Measurements from ENCODE around the gene RAB6B.

RAB6B gene

DNA sequence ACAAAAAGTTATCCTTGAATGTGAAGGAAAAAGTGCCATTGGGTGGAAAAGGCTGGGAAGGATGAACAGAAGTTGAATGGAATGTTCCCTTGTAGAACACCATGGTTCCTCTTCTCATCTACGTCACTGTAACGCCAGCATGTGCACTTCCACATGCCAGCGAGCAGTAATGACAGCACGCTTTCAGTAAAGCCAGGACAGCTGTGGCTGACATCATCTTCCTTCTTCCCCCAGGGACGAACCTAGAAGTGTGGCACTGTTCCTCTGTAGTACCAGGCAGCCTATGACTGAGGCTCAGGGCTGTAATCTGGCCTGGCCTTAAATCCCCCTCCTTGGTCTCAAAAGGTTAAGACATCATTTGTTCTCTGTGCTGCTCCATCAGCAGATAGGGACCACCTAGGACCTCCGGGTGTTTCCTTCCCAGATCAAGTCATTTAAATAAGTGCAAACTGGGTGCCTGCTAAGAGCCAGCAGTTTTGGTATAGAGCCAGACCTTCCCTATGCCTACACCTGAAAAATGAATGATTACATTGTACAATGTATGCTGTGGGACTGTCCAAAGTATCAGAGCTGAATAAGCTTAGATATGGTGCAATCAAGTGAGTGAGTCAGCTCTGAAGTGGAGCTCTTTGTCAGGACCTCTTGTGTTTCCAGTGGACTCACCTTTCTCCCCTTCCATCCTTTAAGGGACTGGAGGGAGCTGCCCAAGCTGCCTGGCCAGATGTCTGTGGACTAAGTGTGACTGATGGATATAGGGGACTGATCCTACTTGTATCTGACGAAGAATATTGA, 95.7 kb downstream of the RAB6B start:
- peak; percentile 59 for DNase-seq (ENCODE audit: low read depth)
- no peak overlapping the region for H3K4me3 ChIP-seq (ENCODE audit: low read depth, low read length)
- TF ChIP-seq POLR2A (IDR thresholded peaks at IDR 0.05; ENCODE audit: extremely low read depth, insufficient read length) (no peak), MYC (IDR thresholded peaks at IDR 0.05; ENCODE audit: low read depth, low read length) (peak; percentile 49; the same call in 1 of the 2 replicates)
- TF ChIP-seq, protein P1, sequence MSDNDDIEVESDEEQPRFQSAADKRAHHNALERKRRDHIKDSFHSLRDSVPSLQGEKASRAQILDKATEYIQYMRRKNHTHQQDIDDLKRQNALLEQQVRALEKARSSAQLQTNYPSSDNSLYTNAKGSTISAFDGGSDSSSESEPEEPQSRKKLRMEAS (IDR thresholded peaks at IDR 0.05; ENCODE audit: low read depth, low read length) = peak; percentile 80
- TF ChIP-seq, protein P2, sequence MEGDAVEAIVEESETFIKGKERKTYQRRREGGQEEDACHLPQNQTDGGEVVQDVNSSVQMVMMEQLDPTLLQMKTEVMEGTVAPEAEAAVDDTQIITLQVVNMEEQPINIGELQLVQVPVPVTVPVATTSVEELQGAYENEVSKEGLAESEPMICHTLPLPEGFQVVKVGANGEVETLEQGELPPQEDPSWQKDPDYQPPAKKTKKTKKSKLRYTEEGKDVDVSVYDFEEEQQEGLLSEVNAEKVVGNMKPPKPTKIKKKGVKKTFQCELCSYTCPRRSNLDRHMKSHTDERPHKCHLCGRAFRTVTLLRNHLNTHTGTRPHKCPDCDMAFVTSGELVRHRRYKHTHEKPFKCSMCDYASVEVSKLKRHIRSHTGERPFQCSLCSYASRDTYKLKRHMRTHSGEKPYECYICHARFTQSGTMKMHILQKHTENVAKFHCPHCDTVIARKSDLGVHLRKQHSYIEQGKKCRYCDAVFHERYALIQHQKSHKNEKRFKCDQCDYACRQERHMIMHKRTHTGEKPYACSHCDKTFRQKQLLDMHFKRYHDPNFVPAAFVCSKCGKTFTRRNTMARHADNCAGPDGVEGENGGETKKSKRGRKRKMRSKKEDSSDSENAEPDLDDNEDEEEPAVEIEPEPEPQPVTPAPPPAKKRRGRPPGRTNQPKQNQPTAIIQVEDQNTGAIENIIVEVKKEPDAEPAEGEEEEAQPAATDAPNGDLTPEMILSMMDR (IDR thresholded peaks at IDR 0.05; ENCODE audit: low read depth, low read length) = no peak

DNA sequence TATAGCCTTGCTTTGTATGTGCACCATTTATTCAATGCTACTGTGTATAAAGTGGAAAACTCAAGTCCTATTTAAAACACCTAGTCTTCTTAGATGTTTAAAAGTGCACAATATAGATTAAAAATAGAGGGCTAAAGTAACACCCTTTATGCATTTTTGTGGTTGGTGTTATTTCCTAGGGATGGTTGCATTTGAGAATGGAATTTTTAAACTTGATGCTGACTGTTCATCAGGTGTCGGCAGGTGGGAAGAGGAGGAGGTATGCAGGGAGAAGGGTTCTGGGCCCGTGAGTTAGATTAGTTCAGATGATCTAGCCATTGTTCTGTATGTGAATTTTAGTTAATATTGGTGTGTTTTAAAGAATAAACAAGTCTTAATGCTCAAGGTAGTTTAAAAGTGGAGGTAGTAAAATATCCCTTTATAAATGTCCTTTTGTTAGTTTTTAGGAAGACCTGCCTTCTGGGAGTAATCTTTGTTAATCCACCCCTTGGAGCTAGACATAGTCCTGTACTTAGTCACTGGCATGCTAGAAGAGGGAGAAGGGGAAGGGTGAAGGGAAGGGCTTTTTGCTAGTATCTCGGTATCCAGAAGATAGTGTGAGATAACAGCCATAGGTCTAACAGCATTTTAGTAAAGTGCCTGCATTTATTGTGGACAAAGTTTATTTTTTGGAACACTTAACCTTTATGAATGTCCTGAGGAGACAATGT, 98.1 kb downstream of the RAB6B start:
- no peak overlapping the region for H3K4me3 ChIP-seq (ENCODE audit: low read depth, low read length)
- no peak for DNase-seq (ENCODE audit: low read depth)
- TF ChIP-seq, protein P2 (IDR thresholded peaks at IDR 0.05; ENCODE audit: low read depth, low read length) = no peak
- TF ChIP-seq MYC (IDR thresholded peaks at IDR 0.05; ENCODE audit: low read depth, low read length) (no peak), POLR2A (IDR thresholded peaks at IDR 0.05; ENCODE audit: extremely low read depth, insufficient read length) (no peak)
- TF ChIP-seq, protein P1 (IDR thresholded peaks at IDR 0.05; ENCODE audit: low read depth, low read length) = no peak

DNA sequence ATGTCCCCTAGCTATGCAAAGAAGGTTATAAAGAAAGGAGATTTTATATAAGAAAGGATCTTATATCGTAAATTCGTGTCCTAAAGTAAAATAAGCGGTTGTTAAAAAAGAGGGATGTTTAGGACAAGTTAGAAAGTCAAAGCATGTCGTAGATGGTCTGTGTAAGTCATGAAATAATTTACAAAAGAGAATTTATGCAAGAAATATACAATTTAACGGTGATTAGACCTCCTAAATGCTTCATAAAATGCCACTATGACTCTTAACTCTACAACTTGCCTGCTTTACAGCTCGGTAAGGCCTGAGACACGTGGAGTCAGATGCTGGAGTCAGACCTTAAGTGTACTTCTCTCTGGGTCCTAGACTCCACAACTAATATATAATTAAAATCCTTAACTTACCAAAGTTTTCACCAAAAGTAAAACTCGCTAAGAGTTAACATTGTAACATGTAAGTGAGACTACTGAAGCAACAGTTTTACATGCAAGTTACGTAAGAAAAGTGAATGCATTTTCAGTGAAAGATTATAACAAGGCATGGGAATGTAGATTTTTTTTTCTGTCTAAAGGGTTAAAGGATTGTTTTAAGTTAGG, 103.4 kb downstream of the RAB6B start:
- peak; percentile 37 for DNase-seq (ENCODE audit: low read depth)
- no peak overlapping the region for H3K4me3 ChIP-seq (ENCODE audit: low read depth, low read length)
- TF ChIP-seq MYC (IDR thresholded peaks at IDR 0.05; ENCODE audit: low read depth, low read length) = no peak

DNA sequence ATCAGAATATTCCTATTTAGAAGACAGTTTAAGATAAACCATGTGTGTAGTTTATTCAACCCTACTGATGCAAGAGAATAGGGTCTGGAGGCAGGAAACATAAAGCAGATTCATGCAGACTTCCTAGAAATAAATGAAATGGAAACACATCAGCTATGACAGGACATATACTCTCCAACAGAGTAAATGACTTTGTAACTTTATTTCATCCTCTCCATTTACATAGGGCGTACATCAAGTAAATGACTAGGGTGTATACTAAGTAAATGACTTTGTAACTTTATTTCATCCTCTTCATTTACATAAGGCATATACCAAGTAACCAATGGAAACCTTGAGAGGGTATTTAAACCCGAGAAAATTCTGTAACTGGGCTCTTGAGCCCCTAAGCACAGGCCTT, 107.7 kb downstream of the RAB6B start:
- H3K4me3 ChIP-seq (ENCODE audit: low read depth, low read length) = no peak overlapping the region
- no peak for DNase-seq (ENCODE audit: low read depth)
- TF ChIP-seq, protein P1 (IDR thresholded peaks at IDR 0.05; ENCODE audit: low read depth, low read length) = no peak
- no peak for TF ChIP-seq POLR2A (IDR thresholded peaks at IDR 0.05; ENCODE audit: extremely low read depth, insufficient read length)
- TF ChIP-seq, protein P2 (IDR thresholded peaks at IDR 0.05; ENCODE audit: low read depth, low read length) = no peak

DNA sequence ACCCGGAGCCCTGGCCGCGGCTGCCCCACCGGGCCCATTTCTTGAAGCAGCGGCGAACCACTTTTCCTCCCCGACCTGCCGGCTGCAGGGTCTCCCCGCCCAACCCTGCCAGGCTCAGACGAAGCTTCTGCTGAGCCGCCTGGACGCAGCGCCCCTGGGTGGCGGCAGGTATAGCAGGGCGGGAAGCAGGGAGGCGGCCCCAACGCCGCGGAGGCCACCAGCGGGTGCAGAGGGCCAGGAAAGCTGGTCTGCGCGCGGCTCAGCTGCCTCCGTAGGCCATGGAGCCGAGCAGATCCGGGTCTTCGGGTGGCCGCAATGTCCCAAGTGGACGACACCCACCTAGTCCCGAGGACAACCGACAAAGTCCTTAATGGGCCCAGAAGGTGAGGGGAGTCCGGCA, 111.9 kb downstream of the RAB6B start:
- DNase-seq (ENCODE audit: low read depth) = no peak
- TF ChIP-seq MYC (IDR thresholded peaks at IDR 0.05; ENCODE audit: low read depth, low read length) = no peak
- TF ChIP-seq, protein P1 (IDR thresholded peaks at IDR 0.05; ENCODE audit: low read depth, low read length) = no peak
- no peak for TF ChIP-seq POLR2A (IDR thresholded peaks at IDR 0.05; ENCODE audit: extremely low read depth, insufficient read length)
- TF ChIP-seq, protein P2 (IDR thresholded peaks at IDR 0.05; ENCODE audit: low read depth, low read length) = no peak
- H3K4me3 ChIP-seq (ENCODE audit: low read depth, low read length) = no peak overlapping the region

DNA sequence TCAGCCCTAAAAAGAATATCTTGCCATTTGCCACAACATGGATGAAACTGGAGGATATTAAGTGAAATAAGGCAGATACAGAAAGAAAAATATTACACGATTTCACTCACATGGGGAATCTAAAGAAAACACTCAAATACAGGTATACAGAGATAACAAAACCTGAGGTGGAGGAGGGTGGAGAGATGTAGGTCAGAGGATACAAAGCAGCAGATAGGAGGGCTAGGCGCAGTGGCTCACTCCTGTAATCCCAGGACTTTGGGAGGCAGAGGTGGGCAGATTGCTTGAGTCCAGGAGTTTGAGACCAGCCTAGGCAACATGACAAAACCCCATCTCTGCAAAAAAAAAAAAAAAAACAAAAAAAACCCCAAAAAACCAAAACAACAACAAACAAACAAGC, 113.2 kb downstream of the RAB6B start:
- H3K4me3 ChIP-seq (ENCODE audit: low read depth, low read length) = no peak overlapping the region
- DNase-seq (ENCODE audit: low read depth) = no peak
- TF ChIP-seq POLR2A (IDR thresholded peaks at IDR 0.05; ENCODE audit: extremely low read depth, insufficient read length) (no peak), MYC (IDR thresholded peaks at IDR 0.05; ENCODE audit: low read depth, low read length) (no peak)
- TF ChIP-seq, protein P1 (IDR thresholded peaks at IDR 0.05; ENCODE audit: low read depth, low read length) = no peak
- TF ChIP-seq, protein P2 (IDR thresholded peaks at IDR 0.05; ENCODE audit: low read depth, low read length) = no peak

Measured in NB4 (cell line).